Islet of Langerhans (tissue), 1 donor: ENCODE results near the gene KIAA1217.

Source experiments
- FAIRE-seq: peaks from one replicate; lab custom pipeline; 2011; peaks lifted over from hg19 to GRCh38; lab: Jason Lieb, UNC

KIAA1217 gene

DNA sequence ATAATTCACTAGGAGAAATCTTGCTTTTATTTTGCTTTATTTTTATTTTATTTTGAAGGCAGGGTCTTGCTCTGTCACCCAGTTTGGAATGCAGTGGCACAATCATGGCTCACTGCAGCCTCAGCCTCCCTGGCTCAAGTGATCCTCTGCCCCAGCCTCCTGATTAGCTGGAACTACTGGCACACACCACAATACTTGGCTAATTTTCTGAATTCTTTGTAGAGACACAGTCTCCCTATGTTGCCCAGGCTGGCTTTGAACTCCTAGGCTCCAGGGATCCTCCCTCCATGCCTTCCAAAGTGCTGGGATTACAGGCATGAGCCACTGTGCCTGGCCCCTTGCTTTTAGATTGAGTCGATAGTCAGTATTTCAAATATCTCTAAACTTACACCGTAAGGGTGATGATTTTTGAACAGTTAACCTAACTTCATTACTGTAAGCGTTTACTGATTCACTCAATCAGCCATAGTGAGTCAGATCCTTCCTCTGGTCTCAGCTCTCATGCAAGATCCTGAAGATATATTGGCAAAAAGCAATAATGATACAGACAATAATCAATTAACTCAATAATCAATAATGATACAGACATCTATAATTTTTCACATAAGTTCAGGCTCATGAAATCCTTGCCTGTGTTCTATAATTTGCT is 239.5 kb downstream of the KIAA1217 start:
- FAIRE-seq: peak; percentile 62

DNA sequence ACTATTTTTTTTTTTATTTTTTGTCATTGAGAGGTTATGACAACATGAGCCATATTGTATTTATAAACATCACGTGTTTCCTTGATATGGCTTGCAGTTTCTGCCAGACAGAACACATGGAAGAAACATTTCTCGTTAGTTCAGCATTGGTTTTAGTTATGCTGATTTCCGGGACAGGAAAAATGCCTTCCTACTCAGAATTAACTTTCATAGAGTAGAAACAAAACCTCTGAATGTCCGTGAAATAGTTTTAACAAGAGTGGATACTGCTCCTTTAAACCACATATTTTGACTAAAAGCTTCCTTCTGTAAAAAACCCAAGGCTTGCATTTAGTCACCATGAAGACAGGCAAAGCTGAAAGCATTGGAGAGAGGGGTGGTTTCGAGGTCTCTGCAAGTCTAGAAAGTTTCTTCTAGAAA is 240.4 kb downstream of the KIAA1217 start:
- FAIRE-seq: peak; percentile 61

DNA sequence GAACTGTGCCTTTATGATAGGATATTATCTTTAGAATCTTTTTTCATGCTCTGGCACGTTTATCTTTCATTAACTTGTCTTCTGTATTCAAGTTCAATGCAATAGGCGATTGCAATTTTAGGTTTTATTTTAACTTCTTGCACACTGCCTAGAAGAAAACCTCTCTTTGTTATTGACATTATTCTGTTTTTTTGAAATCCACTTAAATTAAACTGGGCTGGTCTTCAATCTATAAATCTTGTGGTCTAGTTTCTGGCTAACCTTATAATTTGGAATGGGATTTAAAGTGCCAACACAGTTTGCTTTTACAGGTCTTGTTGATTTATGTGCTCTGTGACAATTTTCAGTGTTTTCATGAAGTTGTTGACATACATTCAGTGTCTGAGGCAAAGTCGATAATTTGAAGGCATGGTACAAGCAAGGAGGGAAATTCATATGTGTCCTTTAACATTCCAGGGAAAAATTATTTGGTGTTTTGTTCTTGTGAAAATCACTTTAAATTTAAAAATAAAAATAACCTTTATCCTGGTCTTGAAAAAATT is 240.9 kb downstream of the KIAA1217 start:
- FAIRE-seq: no peak

DNA sequence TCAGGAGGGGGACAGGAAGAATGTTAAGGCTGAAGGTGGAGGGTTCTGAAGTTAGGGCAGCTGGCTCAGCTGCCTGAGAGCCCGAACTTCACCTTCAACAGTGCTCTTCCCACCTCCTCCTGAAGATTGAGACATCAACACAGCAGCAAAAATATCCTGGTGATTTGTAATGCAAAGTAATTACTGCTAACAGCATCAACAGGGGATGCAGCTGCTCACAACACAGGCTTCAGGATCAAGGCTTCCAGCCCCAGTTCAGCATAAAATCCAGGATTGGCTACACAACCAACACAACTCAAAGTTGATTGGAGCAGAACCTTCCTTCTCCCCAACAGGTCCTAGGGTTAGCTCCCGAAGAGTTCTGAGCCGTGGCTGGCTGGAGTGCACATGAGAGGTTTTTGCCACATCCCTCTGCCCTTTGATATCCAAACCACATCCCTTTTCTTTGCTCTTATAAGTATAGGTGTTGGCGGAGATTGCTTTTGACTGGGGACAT is 242.4 kb downstream of the KIAA1217 start:
- FAIRE-seq: no peak

DNA sequence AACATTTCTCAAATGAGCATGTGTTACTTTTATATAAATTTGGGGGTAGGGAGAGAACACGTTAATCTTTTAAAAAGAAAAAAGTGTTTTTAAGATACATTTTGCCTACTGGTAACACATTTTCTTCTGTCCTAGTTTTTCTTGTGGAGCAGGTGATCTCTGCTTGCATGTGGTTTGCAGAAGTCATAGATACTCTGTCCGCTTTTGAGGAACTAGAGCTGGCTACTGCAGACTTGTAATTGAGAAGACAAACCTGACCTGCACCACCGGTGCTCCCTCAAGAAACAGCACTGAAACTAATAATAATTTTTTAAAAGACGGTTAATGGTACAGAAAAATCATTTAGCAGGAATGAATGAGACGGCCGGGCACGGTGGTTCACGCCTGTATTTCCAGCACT is 243.1 kb downstream of the KIAA1217 start:
- FAIRE-seq: no peak

DNA sequence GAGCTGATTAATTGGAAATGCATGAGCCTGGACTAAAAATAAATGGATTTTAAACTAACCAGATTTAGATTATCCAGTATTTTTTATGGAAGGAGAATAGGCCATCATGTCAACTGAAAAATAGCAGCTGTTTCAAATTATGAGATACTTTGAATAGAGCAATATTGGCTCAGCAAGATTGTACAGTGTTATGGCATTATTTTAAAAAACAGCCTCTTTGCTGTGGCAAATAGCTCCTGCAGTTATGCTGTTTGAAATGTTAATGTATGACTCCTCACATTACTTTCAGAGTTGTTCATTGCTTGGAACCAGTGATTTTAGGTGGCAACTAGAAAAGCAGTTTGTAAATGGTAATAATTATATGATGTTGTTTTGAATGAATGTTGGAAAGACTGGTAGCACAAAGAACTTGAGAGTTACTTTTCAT is 244.5 kb downstream of the KIAA1217 start:
- no peak for FAIRE-seq

DNA sequence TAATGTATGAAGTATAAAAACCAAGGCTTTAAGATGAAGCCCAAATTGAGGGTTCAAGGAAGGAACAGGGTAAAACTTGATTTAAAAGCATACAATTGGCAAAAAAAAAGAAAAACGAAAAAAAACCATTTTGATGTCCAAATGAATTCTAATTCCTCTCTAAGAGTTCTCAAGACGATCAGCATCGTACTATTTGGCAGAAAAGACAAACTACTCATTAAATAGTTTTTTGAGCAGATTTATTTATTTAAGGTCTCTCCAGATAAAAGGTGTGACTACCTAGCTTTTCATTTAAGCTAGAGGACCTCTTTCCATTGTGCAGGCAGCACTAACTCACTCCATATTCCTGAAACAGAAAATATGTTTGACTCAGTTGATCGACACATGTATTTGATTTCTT is 245.0 kb downstream of the KIAA1217 start:
- FAIRE-seq: no peak

DNA sequence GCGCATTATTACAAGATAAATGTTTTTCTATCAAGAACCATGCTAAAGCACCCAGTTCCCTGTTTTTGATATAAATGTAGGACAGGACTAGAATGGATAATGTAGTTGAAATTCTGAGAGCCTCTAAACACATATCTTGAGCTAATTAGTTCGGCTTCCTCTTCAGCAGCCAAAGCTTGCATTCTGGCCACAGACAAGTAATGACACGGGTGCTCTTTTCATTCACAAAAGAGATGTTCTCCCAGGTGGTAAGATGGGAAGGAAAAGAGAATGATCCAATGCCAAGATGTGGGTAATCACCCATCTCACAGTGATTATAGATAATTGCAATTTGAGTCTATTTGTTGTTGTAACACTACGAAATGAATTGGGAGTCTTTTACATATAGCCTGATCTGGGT is 246.5 kb downstream of the KIAA1217 start:
- FAIRE-seq: no peak

DNA sequence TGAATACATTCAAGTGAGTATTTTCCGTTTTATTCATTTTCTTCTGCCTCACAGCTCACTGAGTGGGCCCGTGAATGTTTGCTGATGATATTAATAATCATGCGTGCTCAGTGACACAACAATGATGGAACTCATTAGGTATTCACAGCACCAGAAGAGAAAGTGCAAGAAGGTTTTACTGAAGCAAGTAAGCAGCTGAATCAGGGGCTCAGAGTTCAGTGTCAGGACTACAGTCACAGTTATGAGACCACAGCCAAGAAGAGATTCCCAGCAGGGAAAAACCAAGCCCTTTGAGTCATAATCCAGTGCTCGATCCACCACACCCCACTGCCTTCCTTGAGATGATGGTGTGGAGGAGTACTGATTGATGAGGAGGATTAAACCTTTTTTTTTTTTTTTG is 247.4 kb downstream of the KIAA1217 start:
- no peak for FAIRE-seq

DNA sequence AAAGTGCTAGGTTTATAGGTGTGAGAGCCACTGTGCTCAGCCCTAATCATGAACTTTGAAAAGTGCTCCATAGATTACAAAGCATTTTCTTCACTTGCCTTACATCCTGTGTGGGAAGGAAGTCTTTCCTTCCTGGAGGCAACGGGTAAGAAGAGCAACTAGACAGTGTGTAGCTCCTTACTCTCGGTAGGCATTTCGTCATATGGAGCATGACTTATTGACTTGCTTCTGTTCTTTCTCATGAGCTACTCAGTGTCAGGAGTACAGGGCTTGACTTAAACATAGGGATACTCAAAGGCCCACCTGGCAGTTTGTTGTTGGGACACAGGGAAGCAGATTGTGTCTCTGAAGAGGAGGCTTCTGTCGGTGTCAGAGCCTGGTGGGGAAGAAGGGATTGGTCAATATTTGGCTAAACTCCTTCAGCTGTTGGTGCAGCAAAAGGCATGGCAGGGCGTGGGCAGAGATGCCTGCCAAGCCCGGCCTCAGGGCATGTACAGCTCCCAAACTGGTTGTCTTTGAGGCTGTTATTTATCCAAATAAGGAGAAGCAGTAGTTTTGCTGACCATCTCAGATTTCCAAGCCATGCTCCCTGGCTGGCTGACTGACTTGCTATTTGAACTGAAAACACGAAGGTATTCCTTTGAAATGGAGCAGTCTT is 248.9 kb downstream of the KIAA1217 start:
- no peak for FAIRE-seq

DNA sequence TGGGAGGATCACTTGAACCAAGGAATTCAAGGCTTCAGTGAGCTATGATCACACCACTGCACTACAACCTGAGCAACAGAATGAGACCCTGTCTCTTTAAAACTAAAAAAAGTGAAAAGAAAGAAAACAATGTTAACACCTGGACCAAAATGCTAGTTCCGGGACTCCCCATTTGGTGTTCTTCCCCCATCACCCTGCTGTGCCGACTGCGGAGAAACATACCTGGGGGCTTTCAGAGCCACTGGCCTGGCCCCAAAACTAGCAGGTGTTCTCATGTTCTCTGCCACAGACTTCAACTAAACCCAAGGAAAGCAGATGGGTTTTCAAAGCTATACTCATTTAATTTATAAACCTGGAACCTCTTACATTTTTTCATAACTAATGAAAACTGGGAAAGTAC is 250.9 kb downstream of the KIAA1217 start:
- no peak for FAIRE-seq

DNA sequence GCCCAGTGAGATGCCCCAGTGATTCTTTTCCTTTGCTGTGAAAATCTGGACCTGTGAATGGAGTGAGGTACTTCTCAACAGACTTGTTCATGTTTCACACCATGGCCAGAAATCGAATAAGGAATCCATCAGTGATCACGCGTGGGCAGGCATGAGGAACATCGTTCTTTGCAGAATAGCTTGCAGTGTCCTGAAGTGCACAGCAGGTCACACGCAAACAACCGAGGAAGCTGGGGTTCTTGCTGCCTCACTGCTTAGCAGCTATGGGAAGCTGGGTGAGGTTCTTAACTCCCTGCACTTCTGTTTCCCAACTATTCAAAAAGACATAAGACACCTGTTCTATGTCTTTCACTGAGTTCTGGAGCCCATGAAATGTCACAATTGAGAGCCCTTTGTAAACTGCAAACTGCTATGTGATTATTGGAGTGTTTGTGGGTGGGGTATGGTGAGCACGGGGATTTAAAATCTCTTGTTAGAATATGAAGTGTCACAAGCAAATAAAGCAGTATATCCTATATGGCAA is 253.4 kb downstream of the KIAA1217 start:
- FAIRE-seq: no peak

DNA sequence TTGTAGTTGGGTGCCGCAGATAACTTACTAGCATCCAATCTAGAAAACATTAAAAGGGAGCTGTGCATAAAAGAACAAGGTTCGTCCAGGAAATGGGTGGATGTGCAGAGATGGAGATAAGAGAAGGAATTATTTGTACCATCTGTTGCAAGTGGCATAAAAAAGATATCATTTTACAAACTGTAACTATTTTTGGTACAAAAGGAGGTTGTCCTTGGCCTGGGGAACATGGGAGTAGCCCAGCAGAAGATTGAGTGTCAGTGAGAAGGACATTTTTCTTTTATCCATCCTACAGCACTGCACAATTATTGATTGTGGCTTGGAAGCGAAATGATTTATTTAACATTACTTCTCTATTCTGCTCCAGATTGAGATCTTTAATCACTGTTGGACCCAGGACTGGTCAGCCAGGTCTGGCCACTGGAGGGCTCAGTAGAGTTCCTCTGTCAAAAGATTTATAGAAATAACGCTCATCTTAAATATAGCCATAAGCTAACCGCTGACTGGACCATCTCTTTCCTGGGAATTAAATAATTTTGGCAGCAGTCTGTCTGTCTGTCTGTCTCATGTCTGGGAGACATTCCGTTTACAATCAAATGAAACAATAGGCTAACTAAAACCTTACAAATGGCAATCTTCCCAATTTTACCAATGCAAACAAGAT is 254.1 kb downstream of the KIAA1217 start:
- no peak for FAIRE-seq

DNA sequence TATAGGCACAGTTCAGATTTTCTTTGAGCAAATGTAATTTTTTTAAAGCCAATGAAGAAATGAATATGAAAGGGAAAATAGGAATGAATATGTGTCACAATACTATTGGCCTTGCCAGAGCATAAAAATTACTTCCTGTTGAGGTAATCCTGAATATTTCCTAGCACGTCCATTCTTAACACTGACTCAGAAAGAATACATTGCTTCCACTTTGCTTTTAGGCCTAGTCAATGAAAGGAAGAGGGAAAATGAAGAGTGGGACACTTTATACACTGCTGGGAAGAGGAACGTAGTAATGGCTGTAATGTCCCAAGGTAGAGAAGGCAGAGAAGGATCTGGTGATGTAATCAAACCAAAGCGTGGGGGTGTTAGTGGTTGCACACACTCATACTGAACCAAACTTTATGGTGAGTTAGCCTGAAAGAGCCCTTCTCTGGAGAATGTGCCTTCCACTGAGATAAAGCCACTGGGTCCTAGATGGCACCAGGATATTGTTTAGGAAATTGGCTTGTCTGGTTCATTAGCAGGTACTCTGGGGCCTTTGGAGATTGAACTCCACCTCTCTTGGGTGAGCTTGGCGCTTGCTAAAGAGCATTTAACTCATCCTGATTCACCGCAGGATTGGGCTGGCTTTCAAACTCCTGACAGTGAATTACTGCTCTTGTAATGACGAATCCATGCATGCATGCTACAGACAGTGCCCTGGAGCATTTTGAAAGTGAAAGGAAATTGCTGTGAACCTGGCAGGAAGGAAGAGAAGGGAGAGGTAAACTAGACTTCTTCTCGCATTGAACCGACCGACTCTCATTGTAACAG is 254.9 kb downstream of the KIAA1217 start:
- FAIRE-seq: no peak

DNA sequence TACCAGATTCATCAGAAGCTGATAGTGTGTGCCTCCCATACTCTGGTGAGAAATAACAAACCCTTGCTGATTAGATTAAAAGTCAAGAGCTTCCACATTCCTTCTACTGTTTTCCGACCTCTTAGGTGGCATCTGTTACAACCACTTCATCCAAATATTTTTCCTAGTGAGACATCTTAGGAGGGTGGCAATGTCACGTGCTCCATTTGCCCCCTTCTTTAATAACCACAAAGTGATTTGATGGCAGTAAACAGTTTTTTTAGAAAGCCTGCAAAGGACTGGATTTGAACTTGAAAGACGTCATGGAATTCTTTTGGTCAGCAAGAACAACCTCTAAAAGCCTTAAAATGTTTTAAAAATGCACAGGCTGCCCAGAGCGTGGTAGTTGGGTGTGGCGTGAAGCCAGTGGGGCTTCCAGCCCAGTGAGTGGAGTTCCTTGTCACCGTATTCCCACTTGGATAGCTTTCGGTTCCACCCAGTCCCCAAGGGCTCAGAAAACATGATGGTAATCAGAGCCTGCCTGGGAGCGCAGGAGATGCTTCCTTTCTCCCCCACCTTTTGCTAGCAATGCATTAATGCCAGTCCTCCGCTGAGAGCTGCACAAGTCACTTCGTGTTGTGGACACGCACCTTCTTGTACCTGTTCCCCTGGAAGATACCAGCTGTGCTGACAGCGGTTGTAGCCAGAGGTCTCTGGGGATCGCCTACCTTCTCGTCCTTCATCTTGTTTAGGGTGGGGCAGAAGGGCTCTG is 256.4 kb downstream of the KIAA1217 start:
- no peak for FAIRE-seq

DNA sequence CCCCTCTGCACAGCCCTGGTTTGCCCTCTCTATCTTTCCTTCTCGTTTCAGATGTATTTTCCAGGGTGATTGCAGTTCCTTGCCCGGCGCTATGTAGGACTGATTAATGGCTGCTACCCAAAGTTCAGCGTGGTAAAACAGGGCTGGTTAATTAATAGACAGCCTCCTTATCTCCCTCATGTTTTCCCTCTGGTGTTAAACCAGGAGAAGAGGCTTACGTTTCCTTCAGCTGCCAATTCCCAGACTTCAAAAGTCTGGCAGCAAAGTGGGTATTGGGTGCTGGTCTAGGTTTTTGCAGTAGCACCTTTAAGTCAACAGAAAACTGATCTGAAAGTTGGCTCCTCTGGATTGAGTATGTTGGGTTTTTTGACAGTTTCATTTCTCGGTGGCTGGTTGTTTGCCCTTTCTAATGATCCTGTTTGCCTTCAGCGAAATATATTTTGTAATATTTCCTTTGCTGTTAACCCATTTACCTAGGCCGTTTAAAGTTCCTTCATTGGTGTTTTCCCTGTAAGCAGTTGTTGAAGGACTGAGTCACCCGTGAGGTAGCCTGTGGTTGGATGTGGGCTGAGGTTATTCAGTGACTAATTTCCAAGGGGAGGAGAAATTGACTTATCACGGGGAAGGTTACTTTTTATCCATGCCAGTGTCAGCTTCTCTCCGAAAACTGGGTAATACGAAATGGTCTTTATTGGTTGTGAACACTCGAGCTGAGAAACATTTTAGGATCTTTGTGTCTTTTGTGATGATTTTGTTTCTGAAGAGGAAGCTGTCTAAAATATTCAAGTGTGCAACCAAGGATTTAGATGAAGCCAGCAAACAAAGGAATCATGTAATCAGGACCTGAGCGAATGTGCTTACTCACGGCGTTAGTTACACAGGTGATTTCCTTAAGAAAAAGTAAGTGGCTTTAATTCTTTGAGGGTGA is 257.2 kb downstream of the KIAA1217 start:
- peak; percentile 97 for FAIRE-seq

DNA sequence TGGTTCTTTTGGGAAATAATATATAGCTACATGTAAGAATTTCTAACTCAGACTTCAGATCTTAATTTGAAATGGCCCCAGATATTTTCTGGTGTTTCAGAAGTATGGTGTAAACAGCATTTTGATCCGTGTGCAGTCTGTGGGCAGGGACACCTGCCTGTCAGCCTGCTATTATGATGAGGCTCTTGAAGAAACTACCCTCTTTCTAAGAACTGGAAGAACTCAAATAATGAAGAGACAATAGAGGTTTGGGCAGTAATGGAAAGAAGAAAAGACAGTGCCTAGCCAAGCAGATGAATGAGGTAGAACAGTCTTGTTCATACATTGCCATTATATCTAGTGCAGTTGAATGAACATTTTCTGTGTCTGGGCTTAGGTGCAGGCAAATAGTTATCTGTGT is 258.2 kb downstream of the KIAA1217 start:
- no peak for FAIRE-seq

DNA sequence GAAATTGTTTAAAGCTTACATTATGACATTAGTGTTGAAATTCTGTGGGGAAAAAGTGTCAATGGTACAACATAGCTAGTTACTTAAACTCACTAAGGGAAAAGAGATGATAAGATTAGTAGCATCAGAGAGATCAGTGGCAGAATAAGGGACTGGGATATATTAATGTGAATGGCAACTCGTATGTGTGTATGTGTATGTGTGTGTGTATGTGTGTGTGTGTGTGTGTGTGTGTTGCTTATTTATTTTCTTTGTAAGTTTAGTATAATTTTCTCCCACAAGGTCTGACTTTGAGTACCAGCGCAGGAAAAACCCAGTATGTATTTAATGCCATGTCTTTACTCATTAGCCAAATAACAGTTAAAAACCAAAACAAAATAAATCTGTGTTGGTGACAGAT is 258.7 kb downstream of the KIAA1217 start:
- FAIRE-seq: peak; percentile 38

DNA sequence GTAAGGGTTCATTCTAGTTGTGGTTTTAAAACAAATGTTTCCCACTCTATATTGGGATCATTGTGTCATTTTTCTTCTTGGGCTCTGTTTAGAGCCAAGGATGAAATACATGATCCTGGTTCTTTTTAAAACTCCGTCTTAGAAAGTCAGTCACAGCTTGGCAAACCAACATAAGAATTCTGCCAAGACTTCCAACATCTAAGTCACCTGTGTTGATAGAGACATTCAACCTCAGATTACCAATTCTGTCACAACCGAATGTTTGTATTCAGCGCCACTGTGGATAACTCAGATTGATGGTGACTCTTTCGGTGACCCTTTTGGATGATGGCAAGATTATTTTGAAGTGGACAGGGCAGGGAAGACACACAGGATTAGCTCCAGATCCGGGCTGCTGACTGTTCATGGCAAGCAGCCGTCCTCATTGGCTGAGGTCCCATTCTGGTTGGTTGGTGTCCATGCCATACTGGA is 259.4 kb downstream of the KIAA1217 start:
- FAIRE-seq: no peak

DNA sequence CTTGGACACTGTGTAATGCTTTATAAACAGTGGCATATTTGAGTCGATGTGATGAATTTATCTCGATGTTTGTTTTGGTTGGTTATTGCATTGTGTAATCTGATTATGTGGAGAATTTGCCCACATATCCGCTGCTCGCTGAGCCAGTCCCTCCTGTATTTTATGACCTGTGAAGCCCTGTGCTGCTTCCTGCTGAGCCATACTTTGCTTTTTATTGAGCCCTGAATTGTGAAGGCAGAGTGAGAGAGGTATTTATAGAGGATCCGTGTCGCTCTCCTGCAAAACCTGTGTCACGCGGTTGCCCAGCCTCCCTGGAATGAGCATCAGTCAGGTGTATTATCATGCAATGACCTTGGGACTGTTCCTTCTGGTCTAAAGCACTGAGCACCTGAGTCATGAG is 261.1 kb downstream of the KIAA1217 start:
- FAIRE-seq: no peak
